Transverse colon (tissue), 4 donors: ENCODE results near the gene TBCK. TPM values are rescaled to one million over a fixed set of nuclear protein-coding genes. Genes with fewer than 3 reads are reported as not detected.
A peak's percentile ranks its signal among the peaks of the same experiment; 100 is the strongest.

ENCODE experiments used
- DNase-seq: peaks from one replicate; pipeline ENCODE4 v3.0.0-alpha.2; 2019
- H3K27ac ChIP-seq, 4 donors: fragments of 200-600 bp; sonication (generic); 2 replicates each; pipeline ENCODE4 v1.5.1; 2016 to 2018; ENCODE audit warnings: inconsistent platforms in 4 of 4
- H3K27me3 ChIP-seq: fragments of 200-600 bp; sonication (generic); 2 replicates; pipeline ENCODE4 v1.5.1; 2017; ENCODE audit warnings: inconsistent platforms
- H3K36me3 ChIP-seq, 4 donors: fragments of 200-600 bp; sonication (generic); 2 replicates each; pipeline ENCODE4 v1.5.1; 2017 to 2019; ENCODE audit warnings: inconsistent platforms in 4 of 4
- H3K4me1 ChIP-seq, 4 donors: fragments of 200-600 bp; sonication (generic); 2 replicates each; pipeline ENCODE4 v1.5.1; 2017 to 2020; ENCODE audit warnings: inconsistent platforms in 4 of 4
- H3K4me3 ChIP-seq, 4 donors: fragments of 200-600 bp; sonication (generic); 1 replicate in 1 of 4; 2 replicates in 3 of 4; pipeline versions ENCODE4 v1.5.1 to v1.6.1; 2017 to 2019; ENCODE audit warnings: inconsistent platforms in 4 of 4
- H3K9me3 ChIP-seq, 2 donors: fragments of 200-600 bp; sonication (generic); 2 replicates each; pipeline ENCODE4 v1.5.1; 2017 to 2019; ENCODE audit warnings: inconsistent platforms in 2 of 2
- EP300 ChIP-seq: sonication (generic); formaldehyde crosslinking; IDR thresholded peaks from one replicate; pipeline ENCODE4 v1.6.1; 2017; ENCODE audit warnings: antibody characterized with exemption, low read depth
- POLR2A ChIP-seq: fragments of 450-650 bp; IDR thresholded peaks from one replicate; pipeline ENCODE4 v1.6.1; 2016; ENCODE audit warnings: antibody characterized with exemption, mild to moderate bottlenecking, moderate library complexity
- POLR2AphosphoS5 ChIP-seq, 3 donors: sonication (generic); formaldehyde crosslinking; IDR thresholded peaks; one replicate each; pipeline ENCODE4 v1.6.1; 2016; ENCODE audit warnings: antibody characterized with exemption in 3 of 3
- WGBS, 2 donors: methylation state at CpG; one replicate each; pipeline ENCODE4 v1.1.5; 2018; ENCODE audit warnings: low coverage in 1 of 2; 5-methylcytosine and 5-hydroxymethylcytosine counted together
- in situ Hi-C, 4 donors: fragments of 200-750 bp; cut with MboI; loops; one replicate each; pipeline versions ENCODE4 v1.15.0 to v1.15.1; 2017; ENCODE audit warnings: low sequenced_read_pairs in 3 of 4, low pct_ligation_motif_present in 1 of 4, low pct_unique_long_range_greater_than_20kb in 1 of 4
- intact Hi-C: fragments of 100-400 bp; cut with DNase I; formaldehyde crosslinking; loops from one replicate; pipeline ENCODE4 v1.15.1; 2023; ENCODE audit warnings: low total_unique reads
- total RNA-seq, 4 donors: library from RNA; depleted of rRNA; stranded (reverse); fragments of >200 nt; gene quantifications; one replicate each; pipeline ENCODE4 v1.1.0, GENCODE V29; 2016
- TF ChIP-seq, protein P1 (sequence below), 5 experiments: fragments of 200-600 bp in 3 of 5; fragments of 450-650 bp in 2 of 5; sonication (generic) in 3 of 5; IDR thresholded peaks; 1 replicate in 2 of 5; 2 replicates in 3 of 5; pipeline ENCODE4 v1.5.1; 2016 to 2017; ENCODE audit warnings: antibody characterized with exemption in 5 of 5, inconsistent platforms in 3 of 5, mild to moderate bottlenecking in 2 of 5, moderate library complexity in 1 of 5

Gene TBCK
- total RNA-seq, 4 donors from 2014 or later = 31.0 to 82.7 (median 51.4) TPM

DNA sequence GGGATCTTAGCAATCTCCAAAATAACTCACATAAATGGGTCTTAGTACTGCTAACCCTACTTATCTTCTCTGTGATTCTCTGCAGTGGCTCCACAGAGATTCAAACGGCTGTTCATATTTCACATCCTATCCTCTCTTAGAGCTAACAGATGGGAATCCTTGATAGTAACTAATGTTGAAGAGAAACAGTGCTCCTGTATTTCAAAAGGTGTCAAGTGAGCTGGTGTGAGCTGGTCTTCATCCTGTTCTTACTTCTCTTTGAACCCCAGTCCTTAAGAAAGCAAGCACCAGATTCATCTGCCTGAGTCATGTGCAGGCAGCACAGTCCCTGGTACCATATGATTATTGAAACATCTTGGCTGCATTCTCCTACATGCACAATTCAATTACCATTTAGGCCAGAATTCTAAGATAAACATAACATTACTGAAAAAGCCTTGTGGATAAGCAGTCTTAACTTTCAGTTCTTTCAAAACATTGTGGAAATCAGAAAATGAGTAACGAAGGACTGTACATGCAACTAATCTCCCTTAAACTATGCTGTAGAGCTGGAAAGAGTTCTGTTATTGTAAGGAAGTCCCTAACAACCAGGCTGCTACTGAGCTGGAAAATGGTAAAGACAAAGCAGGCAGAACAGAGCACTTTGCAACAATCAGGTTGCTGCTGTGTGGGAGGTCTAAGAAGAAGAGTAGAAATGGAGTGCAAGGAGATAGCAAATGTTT, 267.6 kb downstream of the TBCK start:
- 67 to 100% methylated on average over 1 to 2 of the region's 2 CpGs for WGBS, 2 donors
- Histone ChIP-seq H3K36me3 (no peaks in the 10 kb centered on the region), H3K27me3 (no peaks in the 10 kb centered on the region), H3K4me3 (no peak overlapping the region), H3K4me1 (peaks cover 0 to 6% (median 0%) of the 10 kb centered on the region in 4 donors), H3K9me3 (no peaks in the 10 kb centered on the region), H3K27ac (peak overlapping the region in 1 of 4 donors; percentile 24)
- in situ Hi-C loops (no loop called here), intact Hi-C loops (no loop called here)
- no peak for DNase-seq
- TF ChIP-seq EP300 (no peak), POLR2A (no peak), POLR2AphosphoS5 (IDR thresholded peaks at IDR 0.05) (no peak)
- TF ChIP-seq, protein P1, sequence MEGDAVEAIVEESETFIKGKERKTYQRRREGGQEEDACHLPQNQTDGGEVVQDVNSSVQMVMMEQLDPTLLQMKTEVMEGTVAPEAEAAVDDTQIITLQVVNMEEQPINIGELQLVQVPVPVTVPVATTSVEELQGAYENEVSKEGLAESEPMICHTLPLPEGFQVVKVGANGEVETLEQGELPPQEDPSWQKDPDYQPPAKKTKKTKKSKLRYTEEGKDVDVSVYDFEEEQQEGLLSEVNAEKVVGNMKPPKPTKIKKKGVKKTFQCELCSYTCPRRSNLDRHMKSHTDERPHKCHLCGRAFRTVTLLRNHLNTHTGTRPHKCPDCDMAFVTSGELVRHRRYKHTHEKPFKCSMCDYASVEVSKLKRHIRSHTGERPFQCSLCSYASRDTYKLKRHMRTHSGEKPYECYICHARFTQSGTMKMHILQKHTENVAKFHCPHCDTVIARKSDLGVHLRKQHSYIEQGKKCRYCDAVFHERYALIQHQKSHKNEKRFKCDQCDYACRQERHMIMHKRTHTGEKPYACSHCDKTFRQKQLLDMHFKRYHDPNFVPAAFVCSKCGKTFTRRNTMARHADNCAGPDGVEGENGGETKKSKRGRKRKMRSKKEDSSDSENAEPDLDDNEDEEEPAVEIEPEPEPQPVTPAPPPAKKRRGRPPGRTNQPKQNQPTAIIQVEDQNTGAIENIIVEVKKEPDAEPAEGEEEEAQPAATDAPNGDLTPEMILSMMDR (IDR thresholded peaks at IDR 0.05) = no peak

DNA sequence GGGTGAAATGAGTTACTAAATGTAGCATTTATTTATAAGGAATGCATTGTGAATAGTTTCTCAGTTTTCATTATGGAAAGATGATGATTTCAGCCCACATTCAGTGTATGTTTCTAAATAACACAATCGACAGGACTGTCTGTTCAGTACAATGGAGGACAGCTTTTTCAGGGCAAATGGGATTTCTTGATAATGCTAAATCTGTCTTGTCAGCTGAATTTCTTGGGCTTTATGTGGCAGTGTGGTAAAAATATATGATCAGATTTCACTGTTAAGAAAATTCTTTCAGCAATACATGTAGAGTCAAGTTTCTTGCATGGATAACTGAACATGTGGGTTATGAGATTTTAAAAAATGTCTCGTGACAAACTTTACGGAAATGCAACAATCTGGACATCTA, 269.9 kb downstream of the TBCK start:
- TF ChIP-seq POLR2AphosphoS5 (IDR thresholded peaks at IDR 0.05) (no peak), EP300 (no peak), POLR2A (no peak)
- TF ChIP-seq, protein P1 (IDR thresholded peaks at IDR 0.05) = no peak
- DNase-seq = no peak
- WGBS, 2 donors = 95 to 100% methylated on average over 2 to 3 of the region's 3 CpGs
- Histone ChIP-seq H3K9me3 (no peaks in the 10 kb centered on the region), H3K4me3 (no peak overlapping the region), H3K4me1 (peaks cover 0 to 6% (median 0%) of the 10 kb centered on the region in 4 donors), H3K36me3 (no peaks in the 10 kb centered on the region), H3K27me3 (no peaks in the 10 kb centered on the region), H3K27ac (no peak overlapping the region)
- intact Hi-C loops = no loop called here
- in situ Hi-C loops = no loop called here

DNA sequence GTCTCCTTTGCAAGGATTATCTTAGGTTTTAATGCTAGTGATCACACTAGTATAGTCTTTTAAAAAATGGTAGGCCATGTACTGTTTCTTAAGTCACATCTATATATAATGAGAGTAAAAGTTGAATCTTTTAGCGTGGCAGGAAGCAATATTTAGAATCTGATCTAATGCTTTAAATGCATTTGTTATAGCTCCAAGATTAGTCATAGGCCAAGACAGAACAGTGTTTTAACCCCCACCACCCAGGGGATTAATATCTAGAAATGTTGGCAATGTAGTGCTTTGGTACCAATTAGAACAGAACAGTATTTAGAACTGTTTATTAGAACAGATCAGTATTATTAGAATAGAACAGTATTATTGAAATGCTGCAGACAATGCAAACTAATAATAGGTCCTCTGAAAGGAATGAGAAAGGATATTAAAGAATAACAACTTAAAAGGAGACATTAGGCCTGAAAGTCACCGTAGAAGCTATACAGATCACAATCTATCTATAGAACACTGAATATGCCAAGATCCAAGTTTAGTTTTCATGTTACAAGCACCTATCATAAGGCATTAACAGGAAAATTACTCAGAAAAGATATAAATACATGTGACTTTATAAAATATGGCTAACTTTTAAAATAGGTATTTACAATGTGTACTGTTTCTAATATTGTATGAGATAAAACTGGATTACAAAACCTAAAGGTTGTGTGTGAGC, 274.6 kb downstream of the TBCK start:
- H3K9me3 ChIP-seq = no peaks in the 10 kb centered on the region
- H3K4me1 ChIP-seq = no peaks in the 10 kb centered on the region
- H3K27ac ChIP-seq = no peak overlapping the region
- no peak overlapping the region for H3K4me3 ChIP-seq
- no peak for DNase-seq
- H3K36me3 ChIP-seq = no peaks in the 10 kb centered on the region
- in situ Hi-C loops = no loop called here
- TF ChIP-seq, protein P1 (IDR thresholded peaks at IDR 0.05) = no peak
- TF ChIP-seq POLR2AphosphoS5 (IDR thresholded peaks at IDR 0.05) = no peak
- no peak for TF ChIP-seq EP300
- no peak for TF ChIP-seq POLR2A
- 58 to 68% methylated on average over 2 of the region's 2 CpGs for WGBS, 2 donors
- no peaks in the 10 kb centered on the region for H3K27me3 ChIP-seq
- intact Hi-C loops = no loop called here

DNA sequence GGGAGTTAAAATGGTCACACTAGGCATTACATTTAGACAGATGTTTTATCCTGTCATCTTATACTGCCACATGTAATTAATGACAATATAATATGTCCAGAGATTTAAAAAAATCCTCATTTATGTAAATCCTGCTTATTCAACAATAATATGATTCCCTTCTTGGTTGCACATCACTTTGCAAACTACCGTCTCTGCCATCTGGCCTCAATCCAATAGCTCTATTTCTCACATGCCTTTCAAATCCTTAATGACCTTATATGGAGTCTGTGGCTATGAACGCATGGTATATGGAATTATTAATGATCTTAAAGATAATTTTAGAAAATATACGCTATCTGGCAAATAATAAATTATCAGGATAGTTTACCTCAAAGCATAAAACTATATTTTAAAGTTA, 276.2 kb downstream of the TBCK start:
- 63 to 77% methylated on average over 3 of the region's 3 CpGs for WGBS, 2 donors
- TF ChIP-seq POLR2A (no peak), EP300 (no peak)
- TF ChIP-seq, protein P1 (IDR thresholded peaks at IDR 0.05) = no peak
- H3K4me1 ChIP-seq = no peaks in the 10 kb centered on the region
- H3K27me3 ChIP-seq = no peaks in the 10 kb centered on the region
- no peaks in the 10 kb centered on the region for H3K36me3 ChIP-seq
- H3K27ac ChIP-seq = no peak overlapping the region
- no peak for DNase-seq
- no peaks in the 10 kb centered on the region for H3K9me3 ChIP-seq
- intact Hi-C loops = no loop called here
- in situ Hi-C loops = no loop called here
- H3K4me3 ChIP-seq = no peak overlapping the region
